GM18517 (cell line): Measurements from ENCODE around the gene DDX10.
"Not testable (repeated sequence)": the region's sequence is repeated elsewhere in the genome, so short reads cannot be mapped to it uniquely, and the experiment has no call there.

Experiments used
- ATAC-seq: cut with Tn5 transposase; IDR thresholded peaks from one replicate; pipeline ENCODE4 v1.9.1; 2021; ENCODE audit warnings: mild to moderate bottlenecking, moderate library complexity; ENCODE audit not compliant: unreplicated experiment

Gene DDX10

GRCh38 chr11:108654100-108654499 lies 10.8 kb upstream of the DDX10 start:
- not testable (repeated sequence) for ATAC-seq

DNA sequence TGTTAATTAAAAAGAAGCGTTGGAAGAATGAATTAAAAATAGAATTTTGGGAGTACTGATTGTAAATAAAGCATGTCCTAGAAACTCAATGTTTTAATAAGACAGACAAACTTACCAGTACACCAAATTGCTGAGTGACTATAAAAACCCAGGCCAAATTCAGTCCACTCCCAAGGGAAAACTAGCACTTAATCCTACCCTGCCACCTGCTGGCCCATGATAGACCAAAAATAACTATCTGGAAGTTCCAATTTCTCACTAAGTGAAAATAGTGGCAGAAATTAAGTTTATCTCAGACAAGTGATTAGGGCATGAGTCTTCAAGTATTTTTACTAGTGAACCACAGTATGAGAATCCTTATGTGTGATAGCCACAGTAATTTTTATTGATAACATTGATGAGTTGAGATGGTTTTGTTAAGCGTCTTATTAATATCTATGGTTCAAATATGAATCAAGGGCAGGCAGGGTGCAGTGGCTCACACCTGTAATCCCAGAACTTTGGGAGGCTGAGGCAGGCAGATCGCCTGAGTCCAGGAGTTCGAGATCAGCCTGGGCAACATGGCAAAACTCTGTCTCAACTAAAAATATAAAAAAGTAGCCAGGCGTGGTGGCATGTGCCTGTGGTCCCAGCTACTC lies 9.8 kb upstream of the DDX10 start:
- no peak for ATAC-seq

DNA sequence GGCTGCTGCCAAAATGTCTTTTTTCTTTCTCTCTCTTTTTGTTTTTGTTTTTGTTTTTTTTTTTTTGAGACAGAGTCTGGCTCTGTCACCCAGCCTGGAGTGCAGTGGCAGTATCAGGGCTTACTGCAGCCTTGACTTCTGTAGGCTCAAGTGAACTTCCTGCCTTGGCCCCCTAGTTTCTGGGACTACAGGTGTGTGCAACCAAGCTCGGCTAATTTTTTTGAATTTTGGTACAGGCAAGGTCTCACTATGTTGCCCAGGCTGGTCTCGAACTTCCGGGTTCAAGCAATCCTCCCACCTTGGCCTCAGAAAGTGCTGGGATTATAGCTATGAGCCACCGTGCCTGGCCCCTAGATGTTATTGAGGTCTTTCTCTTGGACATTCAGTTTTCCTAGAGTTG lies 2.2 kb upstream of the DDX10 start:
- peak; percentile 32 for ATAC-seq

DNA sequence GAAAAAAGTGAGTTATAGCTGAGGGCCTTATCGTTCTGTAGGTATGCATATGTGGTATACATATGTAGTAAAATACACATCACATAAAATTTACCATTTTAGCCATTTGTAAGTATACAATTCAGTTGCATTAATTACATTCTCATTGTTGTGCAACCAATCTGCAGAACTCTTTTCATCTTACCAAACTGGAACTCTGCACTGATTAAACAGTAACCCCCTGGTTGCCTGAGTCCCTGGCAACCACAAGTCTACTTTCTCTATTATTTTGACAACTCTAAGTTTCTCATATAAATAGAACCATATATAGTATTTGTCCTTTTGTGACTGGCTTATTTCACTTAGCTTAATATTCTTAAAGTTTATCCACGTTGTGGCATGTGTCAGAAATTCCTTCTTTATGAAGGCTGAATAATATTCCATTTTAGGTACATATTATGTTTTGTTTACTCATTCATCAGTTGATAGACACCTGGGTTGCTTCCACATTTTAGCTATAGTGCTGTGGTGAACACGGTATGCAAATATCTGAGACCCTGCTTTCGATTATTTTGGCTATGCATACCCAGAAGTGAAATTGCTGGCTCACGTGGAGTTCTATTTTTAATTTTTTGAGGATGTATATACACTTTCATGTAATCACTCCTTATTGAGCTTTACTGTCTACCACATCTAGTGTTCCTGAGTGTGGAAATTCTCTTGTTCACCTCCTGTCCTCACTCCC lies 1.6 kb upstream of the DDX10 start:
- ATAC-seq = peak; percentile 60

DNA sequence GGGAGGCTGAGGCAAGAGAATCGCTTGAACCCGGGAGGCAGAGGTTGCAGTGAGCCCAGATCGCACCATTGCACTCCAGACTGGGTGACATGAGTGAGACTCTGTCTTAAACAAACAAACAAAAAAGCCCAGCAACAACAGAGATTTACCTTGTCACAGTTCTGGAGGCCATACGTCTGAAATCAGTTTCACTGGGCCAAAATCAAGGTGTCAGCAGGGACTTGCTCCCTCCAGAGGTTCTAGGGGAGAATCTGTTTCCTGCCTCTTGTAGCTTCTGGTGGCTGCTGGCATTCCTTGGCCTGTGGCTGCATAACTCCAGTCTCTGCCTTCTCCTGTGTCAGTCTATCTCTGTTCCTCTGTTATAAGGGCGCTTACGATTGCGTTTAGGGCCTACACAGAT lies 1.5 kb downstream of the DDX10 start:
- ATAC-seq = no peak

DNA sequence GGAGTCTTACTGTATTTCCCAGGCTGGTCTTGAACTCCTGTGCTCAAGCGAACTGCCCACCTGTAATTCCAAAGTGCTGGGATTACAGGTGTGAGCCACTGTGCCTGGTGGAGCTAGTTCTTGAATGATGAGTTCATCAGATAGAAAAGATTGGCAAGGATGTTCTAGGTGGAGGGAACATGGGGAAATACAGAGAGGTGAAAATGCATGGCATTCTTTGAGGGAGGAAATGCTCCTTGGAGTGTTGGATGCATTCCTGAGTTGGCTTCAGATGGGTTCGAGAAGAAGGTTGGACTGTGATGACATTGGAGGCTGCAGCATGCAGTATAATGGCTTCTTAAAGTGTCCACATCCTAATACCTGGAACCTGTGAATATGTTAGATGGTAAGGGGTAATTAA lies 4.4 kb downstream of the DDX10 start:
- no peak for ATAC-seq

- ATAC-seq = no peak
Measured at GRCh38 chr11:108669711-108670110, 4.8 kb downstream of the DDX10 start.

DNA sequence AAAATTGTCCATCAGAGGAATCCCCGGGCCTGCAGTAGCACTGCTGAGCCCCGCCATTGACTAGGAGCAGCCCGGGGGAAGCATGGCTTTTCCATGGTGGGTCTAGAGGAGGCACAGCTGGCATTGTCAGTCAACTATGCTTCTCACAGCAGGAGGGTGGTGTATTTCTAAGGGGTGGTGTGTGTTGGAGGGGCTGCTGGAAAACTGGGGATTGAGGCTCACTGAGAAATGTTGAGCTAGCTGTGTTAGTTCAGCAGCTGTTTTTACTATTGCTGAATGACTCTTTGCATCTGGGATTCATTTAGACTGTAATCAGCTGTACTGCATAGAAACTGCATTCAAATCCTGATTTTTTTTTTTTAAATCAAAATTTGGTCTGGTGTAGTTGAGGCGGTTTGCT lies 5.6 kb downstream of the DDX10 start:
- ATAC-seq = no peak

GRCh38 chr11:108672113-108672512 lies 7.2 kb downstream of the DDX10 start:
- ATAC-seq = no peak

DNA sequence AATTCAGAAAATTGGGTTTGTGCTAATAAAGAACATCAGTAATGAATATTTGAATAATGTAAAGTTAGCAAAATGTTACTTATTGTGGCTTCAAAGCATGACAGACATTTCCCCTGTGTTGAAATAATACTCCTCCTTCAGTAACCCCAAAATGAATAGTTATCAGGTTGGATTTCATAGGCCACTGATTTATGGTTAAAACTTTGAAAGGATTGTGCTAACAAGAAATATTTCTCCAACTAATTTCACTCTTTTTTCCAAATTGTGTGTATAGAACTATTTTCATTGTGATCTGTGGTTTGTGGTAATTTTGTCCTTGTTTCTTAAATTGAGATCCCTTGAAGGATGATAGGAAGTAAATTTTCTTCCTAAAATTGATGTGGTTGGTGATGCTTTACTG lies 7.9 kb downstream of the DDX10 start:
- no peak for ATAC-seq

DNA sequence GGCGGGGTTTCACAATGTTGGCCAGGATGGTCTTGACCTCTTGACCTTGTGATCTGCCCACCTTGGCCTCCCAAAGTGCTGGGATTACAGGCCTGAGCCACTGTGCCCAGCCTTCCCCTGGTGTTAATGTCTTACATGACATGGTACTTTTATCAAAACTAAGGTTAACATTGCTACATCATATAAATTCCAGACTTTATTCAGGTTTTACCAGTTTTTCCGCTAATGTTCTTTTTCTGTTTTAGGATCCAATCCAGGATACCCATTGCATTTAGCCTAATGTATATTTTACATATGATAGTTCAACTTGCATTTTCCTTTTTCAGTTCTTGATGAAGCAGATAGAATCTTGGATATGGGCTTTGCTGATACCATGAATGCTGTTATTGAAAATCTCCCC lies 14.2 kb downstream of the DDX10 start:
- no peak for ATAC-seq

DNA sequence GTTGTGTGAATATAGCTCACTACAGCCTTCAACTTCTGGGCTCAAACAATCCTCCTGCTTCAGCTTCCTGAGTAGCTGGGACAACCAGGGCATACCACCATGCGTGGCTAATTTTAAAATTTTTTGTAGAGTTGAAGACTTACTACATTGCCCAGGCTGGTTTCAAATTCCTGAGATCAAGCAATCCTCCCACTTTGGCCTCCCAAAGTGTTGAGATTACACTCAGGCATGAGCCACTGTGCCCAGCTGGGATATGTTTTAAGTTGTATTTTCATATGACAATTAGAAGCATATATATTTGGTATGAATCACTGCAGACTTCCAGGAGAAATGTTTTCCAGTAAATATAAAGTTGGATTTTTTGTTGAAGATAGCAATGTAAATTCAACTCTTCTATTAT lies 15.4 kb downstream of the DDX10 start:
- no peak for ATAC-seq

GRCh38 chr11:108685419-108686130 lies 20.7 kb downstream of the DDX10 start:
- no peak for ATAC-seq

GRCh38 chr11:108693852-108694251 lies 29.0 kb downstream of the DDX10 start:
- ATAC-seq = no peak

DNA sequence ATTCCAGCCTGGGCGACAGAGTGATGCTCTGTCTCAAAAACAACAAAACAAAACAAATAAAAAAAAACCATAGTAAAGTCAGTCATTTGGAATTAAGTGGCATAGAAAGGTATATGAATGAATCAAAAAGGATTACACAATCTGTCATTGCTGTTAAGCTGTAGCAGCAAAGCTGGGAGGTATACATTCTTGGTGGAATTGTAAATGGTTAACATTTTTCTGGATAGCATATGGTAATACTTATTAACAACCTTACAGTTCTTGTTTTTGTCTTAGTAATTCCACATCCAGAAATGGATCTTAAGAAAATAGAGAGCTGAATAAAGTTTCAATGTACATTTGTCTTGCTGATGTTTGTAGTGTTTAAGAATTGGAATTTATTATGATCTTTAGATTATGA lies 30.0 kb downstream of the DDX10 start:
- ATAC-seq = no peak

DNA sequence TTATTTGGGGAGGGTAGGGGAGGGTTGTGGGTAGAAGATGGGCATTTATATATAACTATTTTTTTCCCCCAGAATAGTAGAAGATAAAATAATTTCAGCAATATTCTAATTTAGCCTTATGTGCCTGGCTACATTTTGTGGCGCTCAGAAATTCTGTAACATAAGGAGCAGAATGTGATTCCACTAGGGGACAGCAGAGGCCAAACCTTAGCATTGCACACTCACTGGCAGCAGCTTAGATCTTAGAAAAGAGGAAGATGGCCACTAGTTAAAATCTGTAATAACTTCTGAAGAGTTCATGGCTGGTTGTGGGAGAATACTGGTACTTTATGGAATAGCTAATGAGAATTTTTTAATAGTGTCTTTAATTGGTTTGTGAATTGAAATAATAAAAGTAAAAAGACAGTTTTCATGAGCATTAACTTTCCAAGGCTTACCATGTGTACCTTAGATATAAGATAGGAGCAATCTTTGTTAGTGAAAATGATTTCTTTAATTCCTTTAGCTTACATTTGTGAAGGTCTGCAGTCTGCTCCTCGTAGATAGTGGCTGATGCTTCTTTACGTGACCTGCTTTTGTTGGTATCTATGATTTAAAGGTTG lies 33.1 kb downstream of the DDX10 start:
- peak; percentile 84 for ATAC-seq

DNA sequence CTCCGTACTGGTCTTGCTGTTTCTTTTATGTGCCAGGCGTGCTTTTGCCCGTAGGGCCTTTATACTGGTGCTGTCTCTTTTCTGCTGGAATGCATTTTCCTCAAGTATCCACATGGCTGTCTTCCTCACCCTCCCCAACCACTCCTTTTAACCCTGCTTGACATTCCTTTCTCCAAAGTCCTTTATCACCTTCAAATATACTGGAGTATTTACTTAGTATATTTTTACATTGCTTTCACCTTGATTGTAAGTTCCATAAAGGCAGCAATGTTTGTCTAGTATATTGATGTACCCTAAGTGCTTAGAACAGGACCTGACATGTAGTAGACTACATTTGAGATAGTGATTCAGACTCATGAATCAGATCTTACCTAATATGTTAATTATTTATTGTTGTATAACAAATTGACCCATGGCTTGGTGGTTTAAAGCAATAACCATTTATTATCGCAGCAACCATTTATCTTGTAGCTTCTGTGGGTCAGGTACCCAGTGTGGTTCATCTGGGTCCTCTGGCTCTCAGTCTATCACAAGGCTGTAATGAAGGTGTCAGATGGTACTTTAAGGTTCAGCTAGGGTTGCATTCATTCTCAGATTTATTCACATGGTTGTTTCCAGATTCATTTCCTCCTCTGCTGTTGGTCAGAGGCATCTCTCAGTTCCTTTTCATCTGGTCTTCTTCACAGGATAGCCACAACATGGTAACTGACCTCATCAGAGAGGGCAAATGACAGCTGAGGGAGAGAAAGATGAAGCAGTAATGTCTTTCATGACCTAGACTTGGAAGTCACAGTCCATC lies 34.2 kb downstream of the DDX10 start:
- ATAC-seq = peak; percentile 56

GRCh38 chr11:108703916-108704315 lies 39.0 kb downstream of the DDX10 start:
- no peak for ATAC-seq

DNA sequence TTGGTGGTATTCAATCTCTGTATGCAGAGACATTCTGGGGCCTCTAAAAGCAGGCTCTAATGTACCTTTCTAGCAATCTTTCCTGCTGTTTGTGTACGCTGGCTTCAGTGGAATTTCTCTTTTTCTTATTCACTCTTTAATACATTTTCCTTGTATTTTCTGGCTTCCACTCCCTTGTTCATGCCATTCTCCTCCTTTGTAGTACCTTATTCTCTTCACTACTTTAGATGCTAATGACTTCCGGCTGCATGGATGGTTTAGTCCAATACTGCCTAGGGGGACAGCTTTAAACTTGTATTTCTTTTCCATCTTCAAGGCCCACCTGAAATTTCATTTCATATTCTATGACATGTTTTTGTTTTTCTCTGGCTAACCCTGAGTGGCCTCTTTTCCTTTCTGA lies 40.2 kb downstream of the DDX10 start:
- ATAC-seq = no peak

DNA sequence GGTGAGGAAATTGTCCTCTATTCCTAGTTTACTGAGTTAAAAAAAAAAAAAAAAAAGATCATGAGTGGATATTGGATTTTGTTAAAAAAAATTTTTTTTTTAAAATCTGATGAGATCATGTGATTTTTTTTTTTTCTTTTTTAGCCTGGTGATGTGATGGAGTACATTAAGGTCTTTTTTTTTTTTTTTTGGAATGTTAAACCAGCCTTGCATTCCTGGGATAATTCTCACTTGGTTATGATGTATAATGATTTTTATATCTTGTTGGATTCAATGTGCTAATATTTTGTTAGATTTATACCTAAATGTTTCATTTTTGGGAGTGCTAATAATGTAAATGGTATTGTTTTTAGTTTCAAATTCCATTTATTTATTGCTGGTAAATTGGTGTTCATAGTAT lies 43.3 kb downstream of the DDX10 start:
- ATAC-seq = no peak

DNA sequence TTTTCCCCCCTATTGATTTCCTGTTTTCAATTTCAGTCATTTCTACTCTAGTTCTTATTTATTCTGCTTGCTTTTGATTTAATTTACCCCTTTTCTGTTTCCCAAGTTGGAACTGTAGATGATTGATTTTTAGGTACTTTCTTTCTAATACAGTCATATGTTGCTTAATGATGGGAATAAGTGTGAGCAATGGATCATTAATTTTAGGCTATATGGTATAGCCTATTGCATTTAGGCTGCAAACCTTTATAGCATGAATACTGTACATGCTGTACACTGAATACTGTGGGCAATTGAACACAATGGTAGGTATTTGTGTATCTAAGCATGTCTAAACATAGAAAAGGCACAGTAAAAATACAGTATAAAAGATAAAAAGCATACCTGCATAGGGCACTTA lies 44.9 kb downstream of the DDX10 start:
- ATAC-seq = no peak
